HepG2 (cell line): Measurements from ENCODE around the gene IGFN1. TPM values are rescaled to one million over a fixed set of nuclear protein-coding genes. Genes with fewer than 3 reads are reported as not detected.
A peak's percentile ranks its signal among the peaks of the same experiment; 100 is the strongest.

ENCODE experiments used
- CBFB ChIP-seq: sonication (generic); formaldehyde crosslinking; IDR thresholded peaks from 2 replicates; pipeline ENCODE4 v1.4.0; 2020; ENCODE audit warnings: missing genetic modification reagents
- CSRNP1 ChIP-seq: sonication (generic); formaldehyde crosslinking; IDR thresholded peaks from 2 replicates; pipeline ENCODE4 v1.8.1; 2023; ENCODE audit warnings: mild to moderate bottlenecking, missing genetic modification reagents
- GATAD2A ChIP-seq: IDR thresholded peaks from 2 replicates; pipeline ENCODE4 v1.6.1; 2016
- HCFC1 ChIP-seq: fragments of 150-350 bp; IDR thresholded peaks from 2 replicates; pipeline ENCODE4 v1.6.1; 2014; ENCODE audit warnings: low read depth, low read length
- IRF1 ChIP-seq: sonication (generic); formaldehyde crosslinking; IDR thresholded peaks from 2 replicates; pipeline ENCODE4 v1.4.0; 2020; ENCODE audit warnings: low read depth, mild to moderate bottlenecking, missing genetic modification reagents
- JARID2 ChIP-seq: sonication (generic); formaldehyde crosslinking; IDR thresholded peaks from 2 replicates; pipeline ENCODE4 v1.8.1; 2023; ENCODE audit warnings: missing genetic modification reagents, inconsistent platforms; ENCODE audit not compliant: insufficient replicate concordance
- JDP2 ChIP-seq: sonication (generic); formaldehyde crosslinking; IDR thresholded peaks from 2 replicates; pipeline ENCODE4 v1.8.1; 2022; ENCODE audit warnings: missing genetic modification reagents, borderline replicate concordance
- KLF15 ChIP-seq: sonication (generic); formaldehyde crosslinking; IDR thresholded peaks from 2 replicates; pipeline ENCODE4 v1.8.1; 2023; ENCODE audit warnings: borderline replicate concordance, mild to moderate bottlenecking, inconsistent platforms, missing genetic modification reagents, mixed read lengths
- MEIS2 ChIP-seq: sonication (generic); formaldehyde crosslinking; IDR thresholded peaks from 2 replicates; pipeline ENCODE4 v1.9.0; 2021; ENCODE audit warnings: mild to moderate bottlenecking, missing genetic modification reagents
- NFRKB ChIP-seq: fragments of 450-650 bp; IDR thresholded peaks from 2 replicates; pipeline ENCODE4 v1.6.1; 2017
- RERE ChIP-seq: IDR thresholded peaks from 2 replicates; pipeline ENCODE4 v1.6.1; 2016; ENCODE audit warnings: low read depth, missing genetic modification reagents, missing compliant biosample characterization
- SMC3 ChIP-seq: IDR thresholded peaks from 2 replicates; pipeline ENCODE4 v1.6.1; 2011; ENCODE audit warnings: low read length, improper control_type of control experiment
- TFAP4 ChIP-seq: sonication (generic); IDR thresholded peaks from 2 replicates; pipeline ENCODE4 v1.6.1; 2016; ENCODE audit warnings: low read depth, borderline replicate concordance
- ZBTB7A ChIP-seq: sonication (generic); formaldehyde crosslinking; IDR thresholded peaks from 2 replicates; pipeline ENCODE4 v1.8.0; 2022; ENCODE audit warnings: mild to moderate bottlenecking, missing genetic modification reagents
- ZFP91 ChIP-seq: sonication (generic); formaldehyde crosslinking; IDR thresholded peaks from 2 replicates; pipeline ENCODE4 v1.9.0; 2022; ENCODE audit warnings: missing genetic modification reagents, mild to moderate bottlenecking, borderline replicate concordance
- ZNF18 ChIP-seq: sonication (generic); formaldehyde crosslinking; IDR thresholded peaks from 2 replicates; pipeline ENCODE4 v1.8.0; 2022; ENCODE audit warnings: mild to moderate bottlenecking, missing genetic modification reagents; ENCODE audit not compliant: insufficient replicate concordance
- polyA plus RNA-seq, 8 experiments: library from polyadenylated mRNA; depleted of rRNA in 3 of 8; stranded (reverse) in 7 of 8; unstranded in 1 of 8; fragments of >200 nt; fragmentation: Illumina TruSeq in 4 of 8; extraction: Trizol in 4 of 8; gene quantifications; 2 replicates each; pipeline versions ENCODE4 v1.2.1 to v1.2.3, GENCODE V29; 2011 to 2016; ENCODE audit warnings: low read depth in 4 of 8, missing spikeins in 1 of 8, mixed read lengths in 1 of 8; ENCODE audit not compliant: insufficient read depth in 1 of 8
- total RNA-seq, 5 experiments: library from RNA; depleted of rRNA; stranded (reverse); fragments of >200 nt; fragmentation: Illumina TruSeq; extraction: Trizol; gene quantifications; 2 replicates each; pipeline ENCODE4 v1.2.3, GENCODE V29; 2016; ENCODE audit warnings: low read depth in 1 of 5

IGFN1 gene
- total and polyA plus RNA-seq, 2 of the 13 experiments (the other 11 are each of a cell fraction or from before 2014, with no cell fraction given), result 0.04 to 0.05 TPM

GRCh38 chr1:201170533-201171062, 20.0 kb upstream of the IGFN1 start (continued):
- peak; percentile 91 for TF ChIP-seq RERE
- TF ChIP-seq GATAD2A, result peak; percentile 81
- TF ChIP-seq JDP2, result no peak
- no peak; the same call in 1 of the 2 replicates for TF ChIP-seq ZBTB7A (CRISPR knock-in tag)
- TF ChIP-seq KLF15 (CRISPR knock-in tag), result no peak
- TF ChIP-seq CSRNP1, result peak; percentile 64; the same call in 1 of the 2 replicates
- TF ChIP-seq NFRKB, result no peak
- TF ChIP-seq SMC3, result no peak
- peak; percentile 53; the same call in 1 of the 2 replicates for TF ChIP-seq CBFB (CRISPR knock-in tag)
- no peak for TF ChIP-seq IRF1
- no peak for TF ChIP-seq ZFP91 (CRISPR knock-in tag)
- peak; percentile 48 for TF ChIP-seq ZNF18 (CRISPR knock-in tag)
- TF ChIP-seq MEIS2 (CRISPR knock-in tag), result peak; percentile 90
- no peak for TF ChIP-seq JARID2 (CRISPR knock-in tag)
- TF ChIP-seq TFAP4, result peak; percentile 41; the same call in 1 of the 2 replicates
- TF ChIP-seq HCFC1, result no peak
